HEK293T (cell line): Measurements from ENCODE around the gene TAP2.

Experiments used
- CTCF ChIA-PET: fragments of 350-600 bp; formaldehyde crosslinking; extraction: SDS; loops from one replicate; lab custom pipeline; 2021; ENCODE audit warnings: antibody characterized with exemption, inconsistent platforms; lab: Yijun Ruan, JAX
- POLR2A ChIA-PET: fragments of 350-600 bp; formaldehyde crosslinking; extraction: SDS; loops from one replicate; lab custom pipeline; 2020; ENCODE audit warnings: antibody characterized with exemption, inconsistent platforms; lab: Yijun Ruan, JAX
- DNase-seq: peaks from one replicate; pipeline ENCODE4 v3.0.0; 2012; ENCODE audit warnings: mixed read lengths; ENCODE audit errors: extremely low spot score
- ARNT ChIP-seq: fragments of 450-650 bp; IDR thresholded peaks from 2 replicates; pipeline ENCODE4 v1.6.1; 2017; ENCODE audit warnings: mild to moderate bottlenecking
- BHLHE40 ChIP-seq: fragments of 450-650 bp; IDR thresholded peaks from 2 replicates; pipeline ENCODE4 v1.6.1; 2016; ENCODE audit warnings: mild to moderate bottlenecking, moderate library complexity, borderline replicate concordance
- CTBP1 ChIP-seq: fragments of 450-650 bp; IDR thresholded peaks from 2 replicates; pipeline ENCODE4 v1.6.1; 2016; ENCODE audit warnings: borderline replicate concordance
- ELF4 ChIP-seq: fragments of 450-650 bp; IDR thresholded peaks from 2 replicates; pipeline ENCODE4 v1.6.1; 2017; ENCODE audit warnings: antibody characterized with exemption
- FOXA1 ChIP-seq: fragments of 450-650 bp; IDR thresholded peaks from 2 replicates; pipeline ENCODE4 v1.6.1; 2016; ENCODE audit warnings: mild to moderate bottlenecking
- FOXK2 ChIP-seq: fragments of 450-650 bp; IDR thresholded peaks from 2 replicates; pipeline ENCODE4 v1.6.1; 2016; ENCODE audit warnings: mild to moderate bottlenecking
- FOXM1 ChIP-seq: fragments of 450-650 bp; IDR thresholded peaks from 2 replicates; pipeline ENCODE4 v1.6.1; 2017; ENCODE audit warnings: mild to moderate bottlenecking, borderline replicate concordance
- HDGF ChIP-seq: fragments of 450-650 bp; IDR thresholded peaks from 2 replicates; pipeline ENCODE4 v1.6.1; 2017; ENCODE audit warnings: antibody characterized with exemption, borderline replicate concordance
- L3MBTL2 ChIP-seq: fragments of 450-650 bp; conservative IDR thresholded peaks from 2 replicates; pipeline ENCODE4 v1.6.1; 2016; ENCODE audit warnings: mild to moderate bottlenecking
- LEF1 ChIP-seq: fragments of 450-650 bp; IDR thresholded peaks from 2 replicates; pipeline ENCODE4 v1.6.1; 2017; ENCODE audit warnings: mild to moderate bottlenecking, borderline replicate concordance
- NFRKB ChIP-seq: fragments of 450-650 bp; IDR thresholded peaks from 2 replicates; pipeline ENCODE4 v1.6.1; 2016; ENCODE audit warnings: mild to moderate bottlenecking, moderate library complexity
- PKNOX1 ChIP-seq: fragments of 450-650 bp; IDR thresholded peaks from 2 replicates; pipeline ENCODE4 v1.6.1; 2016
- SP1 ChIP-seq: fragments of 450-650 bp; IDR thresholded peaks from 2 replicates; pipeline ENCODE4 v1.6.1; 2017
- SUZ12 ChIP-seq: fragments of 450-650 bp; IDR thresholded peaks from 2 replicates; pipeline ENCODE4 v1.6.1; 2016; ENCODE audit warnings: mild to moderate bottlenecking
- TARDBP ChIP-seq: fragments of 450-650 bp; IDR thresholded peaks from 2 replicates; pipeline ENCODE4 v1.6.1; 2016
- ZNF384 ChIP-seq: fragments of 450-650 bp; IDR thresholded peaks from 2 replicates; pipeline ENCODE4 v1.6.1; 2016

The TAP2 gene

GRCh38 chr6:32829495-32829894, 9.0 kb downstream of the TAP2 start:
- no peak for DNase-seq
- ChIA-PET CTCF (no interaction called here), POLR2A (interaction anchor here (1.0 kb wide), 1 partner anchor 9 kb away, joined by 3 read pairs; the partner anchor contains the start of gene TAP2)
- TF ChIP-seq HDGF (no peak), ARNT (no peak), ZNF384 (no peak), CTBP1 (no peak), LEF1 (no peak), FOXA1 (no peak), SUZ12 (no peak), PKNOX1 (no peak), BHLHE40 (no peak), L3MBTL2 (no peak), ELF4 (no peak), NFRKB (no peak), TARDBP (no peak), SP1 (no peak), FOXK2 (no peak), FOXM1 (no peak)

GRCh38 chr6:32827025-32827424, 11.5 kb downstream of the TAP2 start:
- POLR2A ChIA-PET: interaction anchor here (1.4 to 2.7 kb wide), 2 partner anchors 11 to 12 kb away, joined by 13 to 15 read pairs; partner anchors contain the start of gene TAP2
- TF ChIP-seq BHLHE40 (no peak), FOXK2 (no peak), FOXA1 (no peak), NFRKB (no peak), ARNT (no peak), LEF1 (no peak), SP1 (no peak), PKNOX1 (no peak), ZNF384 (no peak), SUZ12 (no peak), FOXM1 (no peak), L3MBTL2 (no peak), HDGF (no peak)
- DNase-seq: no peak
- CTCF ChIA-PET: interaction anchor here (3.4 to 3.5 kb wide), 2 partner anchors 11 to 41 kb away, joined by 25 read pairs; partner anchors contain the start of gene TAP2

GRCh38 chr6:32825966-32826365, 12.6 kb downstream of the TAP2 start:
- no peak for TF ChIP-seq ARNT
- no peak for TF ChIP-seq HDGF
- TF ChIP-seq L3MBTL2: no peak
- TF ChIP-seq FOXK2: no peak
- TF ChIP-seq TARDBP: no peak
- no peak for TF ChIP-seq FOXA1
- TF ChIP-seq ZNF384: no peak
- no peak for TF ChIP-seq CTBP1
- TF ChIP-seq ELF4: no peak
- no peak for TF ChIP-seq LEF1
- no peak for TF ChIP-seq SP1
- TF ChIP-seq PKNOX1: no peak
- TF ChIP-seq FOXM1: no peak
- no peak for TF ChIP-seq BHLHE40
- TF ChIP-seq SUZ12: no peak
- DNase-seq: no peak
- ChIA-PET POLR2A (interaction anchor here (0.8 to 2.7 kb wide), 2 partner anchors 12 to 28 kb away, joined by 4 to 13 read pairs; partner anchors contain the start of genes PSMB9, TAP1 and TAP2), CTCF (interaction anchor here (3.4 to 3.5 kb wide), 2 partner anchors 12 to 42 kb away, joined by 25 read pairs; partner anchors contain the start of gene TAP2)

GRCh38 chr6:32819729-32820128, 18.8 kb downstream of the TAP2 start:
- TF ChIP-seq FOXM1 (no peak), ELF4 (no peak), PKNOX1 (no peak), NFRKB (no peak), ZNF384 (no peak), CTBP1 (no peak), SP1 (no peak), BHLHE40 (no peak), SUZ12 (no peak), ARNT (no peak), LEF1 (no peak), FOXA1 (no peak), FOXK2 (no peak), HDGF (no peak), L3MBTL2 (no peak)
- POLR2A ChIA-PET: interaction anchor here (1.1 to 1.2 kb wide), 2 partner anchors 34 to 152 kb away, joined by 3 to 4 read pairs; partner anchors contain the start of genes PSMB9 and TAP1
- DNase-seq: no peak
- CTCF ChIA-PET: interaction anchor here (3.6 kb wide), 1 partner anchor 19 kb away, joined by 14 read pairs; the partner anchor contains the start of gene TAP2

GRCh38 chr6:32818867-32819266, 19.7 kb downstream of the TAP2 start:
- ChIA-PET CTCF (no interaction called here), POLR2A (no interaction called here)
- TF ChIP-seq ZNF384 (no peak), LEF1 (no peak), HDGF (no peak), FOXK2 (no peak), ARNT (no peak), SP1 (no peak), FOXA1 (no peak), CTBP1 (no peak), ELF4 (no peak)
- DNase-seq: no peak
